Right lobe of liver (tissue), 4 donors: ENCODE results near the gene TRAF3.

Source experiments
- CTCF ChIP-seq, 4 donors: fragments of 200-600 bp in 3 of 4; fragments of 450-650 bp in 1 of 4; IDR thresholded peaks; one replicate each; pipeline versions ENCODE4 v1.5.1 to v1.8.0; 2016 to 2022; ENCODE audit warnings: antibody characterized with exemption in 4 of 4, mild to moderate bottlenecking in 2 of 4
- POLR2A ChIP-seq: fragments of 450-650 bp; IDR thresholded peaks from one replicate; pipeline ENCODE4 v1.6.1; 2017; ENCODE audit warnings: antibody characterized with exemption, mild to moderate bottlenecking
- donor health status: DM: no; HTN: no; CAD: no.
- donor health status: DM: no; HTN: no; CAD: no.
- donor health status: DM: no; HTN: yes; CAD: no.

GRCh38 chr14:102868956-102869547 is 91.8 kb downstream of the TRAF3 start:
- TF ChIP-seq CTCF (IDR thresholded peaks at IDR 0.05) (no peak), POLR2A (no peak)
